HL-60 (cell line): ENCODE data around the gene ABAT.

Experiments
- DNase-seq, 2 experiments: peaks; one replicate each; pipeline ENCODE4 v3.0.0-alpha.2; 2010 to 2020; ENCODE audit warnings: low read depth in 1 of 2, low spot score in 1 of 2
- H3K27ac ChIP-seq: fragments of 250-450 bp; sonication (Bioruptor Pico); replicated peaks from 2 replicates; pipeline ENCODE4 v1.5.1; 2020; ENCODE audit warnings: mild to moderate bottlenecking, moderate library complexity
- H3K27me3 ChIP-seq: fragments of 250-450 bp; sonication (Bioruptor Pico); 2 replicates; pipeline ENCODE4 v1.5.1; 2021; ENCODE audit warnings: mild to moderate bottlenecking, moderate library complexity; ENCODE audit not compliant: insufficient read depth, poor library complexity, severe bottlenecking
- H3K4me3 ChIP-seq: replicated peaks from 2 replicates; pipeline ENCODE4 v1.5.1; 2011; ENCODE audit warnings: mild to moderate bottlenecking, control low read depth, low read length; ENCODE audit not compliant: insufficient read depth
- GABPA ChIP-seq: IDR thresholded peaks from 2 replicates; pipeline ENCODE4 v1.6.1; 2012; ENCODE audit warnings: low read depth
- POLR2AphosphoS5 ChIP-seq: IDR thresholded peaks from 2 replicates; pipeline ENCODE4 v1.6.1; 2012; ENCODE audit warnings: low read depth
- SPI1 ChIP-seq: IDR thresholded peaks from 2 replicates; pipeline ENCODE4 v1.6.1; 2012; ENCODE audit warnings: low read depth, mild to moderate bottlenecking, borderline replicate concordance
- TF ChIP-seq, protein P1 (sequence below): IDR thresholded peaks from one replicate; pipeline ENCODE4 v1.5.1; 2011; ENCODE audit warnings: low read length, control low read depth, inconsistent platforms; ENCODE audit not compliant: insufficient read depth
- TF ChIP-seq, protein P2 (sequence below): IDR thresholded peaks from 2 replicates; pipeline ENCODE4 v1.6.1; 2012; ENCODE audit warnings: low read depth; ENCODE audit not compliant: insufficient replicate concordance

Gene ABAT

GRCh38 chr16:8676737-8677375 lies 2.4 kb downstream of the ABAT start:
- TF ChIP-seq GABPA (no peak), POLR2AphosphoS5 (no peak), SPI1 (no peak)
- TF ChIP-seq, protein P1, sequence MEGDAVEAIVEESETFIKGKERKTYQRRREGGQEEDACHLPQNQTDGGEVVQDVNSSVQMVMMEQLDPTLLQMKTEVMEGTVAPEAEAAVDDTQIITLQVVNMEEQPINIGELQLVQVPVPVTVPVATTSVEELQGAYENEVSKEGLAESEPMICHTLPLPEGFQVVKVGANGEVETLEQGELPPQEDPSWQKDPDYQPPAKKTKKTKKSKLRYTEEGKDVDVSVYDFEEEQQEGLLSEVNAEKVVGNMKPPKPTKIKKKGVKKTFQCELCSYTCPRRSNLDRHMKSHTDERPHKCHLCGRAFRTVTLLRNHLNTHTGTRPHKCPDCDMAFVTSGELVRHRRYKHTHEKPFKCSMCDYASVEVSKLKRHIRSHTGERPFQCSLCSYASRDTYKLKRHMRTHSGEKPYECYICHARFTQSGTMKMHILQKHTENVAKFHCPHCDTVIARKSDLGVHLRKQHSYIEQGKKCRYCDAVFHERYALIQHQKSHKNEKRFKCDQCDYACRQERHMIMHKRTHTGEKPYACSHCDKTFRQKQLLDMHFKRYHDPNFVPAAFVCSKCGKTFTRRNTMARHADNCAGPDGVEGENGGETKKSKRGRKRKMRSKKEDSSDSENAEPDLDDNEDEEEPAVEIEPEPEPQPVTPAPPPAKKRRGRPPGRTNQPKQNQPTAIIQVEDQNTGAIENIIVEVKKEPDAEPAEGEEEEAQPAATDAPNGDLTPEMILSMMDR, result no peak
- TF ChIP-seq, protein P2, sequence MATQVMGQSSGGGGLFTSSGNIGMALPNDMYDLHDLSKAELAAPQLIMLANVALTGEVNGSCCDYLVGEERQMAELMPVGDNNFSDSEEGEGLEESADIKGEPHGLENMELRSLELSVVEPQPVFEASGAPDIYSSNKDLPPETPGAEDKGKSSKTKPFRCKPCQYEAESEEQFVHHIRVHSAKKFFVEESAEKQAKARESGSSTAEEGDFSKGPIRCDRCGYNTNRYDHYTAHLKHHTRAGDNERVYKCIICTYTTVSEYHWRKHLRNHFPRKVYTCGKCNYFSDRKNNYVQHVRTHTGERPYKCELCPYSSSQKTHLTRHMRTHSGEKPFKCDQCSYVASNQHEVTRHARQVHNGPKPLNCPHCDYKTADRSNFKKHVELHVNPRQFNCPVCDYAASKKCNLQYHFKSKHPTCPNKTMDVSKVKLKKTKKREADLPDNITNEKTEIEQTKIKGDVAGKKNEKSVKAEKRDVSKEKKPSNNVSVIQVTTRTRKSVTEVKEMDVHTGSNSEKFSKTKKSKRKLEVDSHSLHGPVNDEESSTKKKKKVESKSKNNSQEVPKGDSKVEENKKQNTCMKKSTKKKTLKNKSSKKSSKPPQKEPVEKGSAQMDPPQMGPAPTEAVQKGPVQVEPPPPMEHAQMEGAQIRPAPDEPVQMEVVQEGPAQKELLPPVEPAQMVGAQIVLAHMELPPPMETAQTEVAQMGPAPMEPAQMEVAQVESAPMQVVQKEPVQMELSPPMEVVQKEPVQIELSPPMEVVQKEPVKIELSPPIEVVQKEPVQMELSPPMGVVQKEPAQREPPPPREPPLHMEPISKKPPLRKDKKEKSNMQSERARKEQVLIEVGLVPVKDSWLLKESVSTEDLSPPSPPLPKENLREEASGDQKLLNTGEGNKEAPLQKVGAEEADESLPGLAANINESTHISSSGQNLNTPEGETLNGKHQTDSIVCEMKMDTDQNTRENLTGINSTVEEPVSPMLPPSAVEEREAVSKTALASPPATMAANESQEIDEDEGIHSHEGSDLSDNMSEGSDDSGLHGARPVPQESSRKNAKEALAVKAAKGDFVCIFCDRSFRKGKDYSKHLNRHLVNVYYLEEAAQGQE, result no peak
- no peaks in the 10 kb centered on the region for H3K27me3 ChIP-seq
- no peak overlapping the region for H3K27ac ChIP-seq
- H3K4me3 ChIP-seq, result no peak overlapping the region
- no peak for DNase-seq

DNA sequence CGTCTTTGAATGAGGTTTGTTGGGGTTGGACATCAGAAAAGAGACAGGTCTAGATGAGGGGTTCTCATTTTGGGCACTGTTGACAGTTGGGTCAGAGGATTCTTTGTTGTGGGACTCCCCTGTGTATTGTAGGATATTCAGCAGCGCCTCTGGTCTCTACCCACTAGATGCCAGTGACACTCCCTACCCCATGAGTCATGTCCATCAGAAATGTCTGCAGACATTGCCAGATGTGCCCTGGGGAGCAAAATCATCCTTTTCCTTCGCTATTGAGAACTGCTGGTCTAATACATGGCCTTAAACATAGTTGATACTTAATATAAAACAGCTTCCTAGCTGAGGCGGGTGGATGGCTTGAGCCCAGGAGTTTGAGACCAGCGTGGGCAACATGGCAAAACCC lies 3.1 kb downstream of the ABAT start:
- TF ChIP-seq POLR2AphosphoS5 (no peak), SPI1 (no peak), GABPA (no peak)
- TF ChIP-seq, protein P2, result no peak
- TF ChIP-seq, protein P1, result no peak
- Histone ChIP-seq H3K27ac (no peak overlapping the region), H3K27me3 (no peaks in the 10 kb centered on the region), H3K4me3 (no peak overlapping the region)
- no peak for DNase-seq

GRCh38 chr16:8678068-8678927 lies 3.9 kb downstream of the ABAT start:
- no peaks in the 10 kb centered on the region for H3K27me3 ChIP-seq
- DNase-seq, result no peak
- no peak overlapping the region for H3K27ac ChIP-seq

More at GRCh38 chr16:8678068-8678927, 3.9 kb downstream of the ABAT start:
- no peak for TF ChIP-seq SPI1
- TF ChIP-seq, protein P1, result no peak
- TF ChIP-seq GABPA, result no peak
- no peak for TF ChIP-seq POLR2AphosphoS5
- TF ChIP-seq, protein P2, result no peak
- H3K4me3 ChIP-seq, result no peak overlapping the region
